Measurements from ENCODE around the gene RAMP3. TPM values are rescaled to one million over a fixed set of nuclear protein-coding genes. Genes with fewer than 3 reads are reported as not detected.
"Not testable (repeated sequence)": the region's sequence is repeated elsewhere in the genome, so short reads cannot be mapped to it uniquely, and the experiment has no call there.

Gene RAMP3
- total RNA-seq, 1 donor, result under 0.01 TPM

- DNase-seq (ENCODE audit: low read depth in 2 of 3, low spot score in 2 of 3), result no peak
Measured at GRCh38 chr7:45130910-45131309, 26.7 kb upstream of the RAMP3 start.

GRCh38 chr7:45131891-45132290 lies 25.7 kb upstream of the RAMP3 start:
- no peak for DNase-seq (ENCODE audit: low read depth in 2 of 3, low spot score in 2 of 3)

DNA sequence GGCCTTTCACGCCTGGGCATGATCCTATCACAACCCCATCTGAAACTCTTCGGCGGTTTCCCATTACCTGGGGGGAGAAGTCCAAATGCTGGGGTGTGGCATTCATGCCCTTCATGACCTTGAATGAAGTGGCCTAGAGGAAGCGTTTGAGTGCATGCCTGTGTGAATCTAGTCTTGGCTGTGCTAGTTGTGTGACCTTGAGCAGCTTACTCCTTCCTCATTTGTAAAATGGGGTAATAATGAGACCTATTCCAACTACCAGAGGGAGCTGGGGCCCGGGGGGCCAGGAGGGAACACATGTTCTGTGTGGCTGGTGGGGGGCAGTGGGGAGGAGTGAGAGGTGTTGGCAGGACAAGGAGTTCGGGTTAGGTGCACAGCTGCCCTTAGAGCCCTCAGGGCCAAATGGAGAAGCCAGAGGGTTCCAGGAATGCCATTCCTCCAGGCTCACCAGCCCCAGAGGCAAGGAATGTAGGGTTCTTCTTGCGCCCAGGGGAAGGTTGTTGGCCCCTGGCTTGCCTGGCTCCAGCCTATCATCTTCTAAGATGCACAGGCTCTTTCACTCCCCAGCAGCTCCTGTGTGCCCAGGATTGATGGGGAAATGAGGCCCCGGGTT lies 24.8 kb upstream of the RAMP3 start:
- no peak for DNase-seq (ENCODE audit: low read depth in 2 of 3, low spot score in 2 of 3)

DNA sequence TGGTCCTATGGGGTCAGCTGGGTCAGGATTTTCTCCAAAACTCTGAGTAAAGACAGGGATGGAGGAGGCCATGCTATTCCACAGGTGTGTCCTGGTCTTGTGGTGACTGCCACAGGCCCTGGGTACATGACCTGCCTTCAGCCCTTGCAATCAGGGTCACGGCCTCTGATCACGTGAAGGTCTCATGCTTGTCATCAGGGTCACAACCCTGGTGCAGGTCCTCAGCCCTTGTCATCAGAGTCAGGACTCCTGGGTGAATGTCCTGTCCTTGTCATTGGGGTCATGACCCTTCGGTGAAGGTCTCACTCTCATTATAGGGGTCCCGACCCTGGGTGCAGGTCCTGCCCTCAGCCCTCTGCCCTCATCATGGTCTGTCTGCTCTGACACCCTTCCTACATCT lies 24.2 kb upstream of the RAMP3 start:
- no peak for DNase-seq (ENCODE audit: low read depth in 2 of 3, low spot score in 2 of 3)

DNA sequence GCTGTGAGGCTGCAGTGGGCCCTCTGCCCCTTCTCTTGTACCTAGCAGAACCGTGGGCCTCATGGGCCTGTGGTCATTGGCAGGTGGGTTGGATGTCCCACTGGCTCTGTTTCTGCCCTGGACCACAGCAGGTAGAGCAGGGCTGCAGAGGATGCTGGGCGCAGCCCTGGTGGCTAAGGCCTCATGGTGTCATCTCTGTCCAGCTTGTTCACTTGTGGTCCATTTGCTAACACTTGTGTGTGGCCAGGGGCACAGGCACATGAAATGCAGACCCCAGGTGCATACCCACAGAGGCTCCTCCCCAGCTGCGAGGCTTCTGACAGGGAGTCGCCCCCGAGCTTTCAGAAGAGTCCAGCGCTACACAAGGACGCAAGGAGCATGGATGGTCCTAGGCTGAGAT lies 23.7 kb upstream of the RAMP3 start:
- no peak for DNase-seq (ENCODE audit: low read depth in 2 of 3, low spot score in 2 of 3)

GRCh38 chr7:45136106-45137060 lies 21.2 kb upstream of the RAMP3 start:
- peak; percentile 63 to 92 (median 76) for DNase-seq (ENCODE audit: low read depth in 2 of 3, low spot score in 2 of 3)

GRCh38 chr7:45138433-45139267 lies 18.9 kb upstream of the RAMP3 start:
- DNase-seq (ENCODE audit: low read depth in 2 of 3, low spot score in 2 of 3), result no peak

DNA sequence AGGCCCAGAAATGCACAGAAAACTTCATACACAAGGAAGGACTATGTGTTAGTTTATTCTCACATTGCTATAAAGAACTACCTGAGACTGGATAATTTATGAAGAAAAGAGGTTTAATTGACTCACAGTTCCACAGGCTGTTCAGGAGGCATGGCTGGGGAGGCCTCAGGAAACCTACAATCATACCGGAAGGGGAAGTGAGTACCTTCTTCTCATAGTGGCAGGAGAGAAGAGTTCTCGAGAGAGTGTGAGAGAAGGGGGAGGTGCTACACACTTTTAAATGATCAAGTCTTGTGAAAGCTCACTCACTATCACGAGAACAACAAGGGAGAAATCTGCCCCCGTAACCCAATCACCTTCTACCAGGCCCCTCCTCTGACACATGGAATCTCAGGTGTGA lies 16.8 kb upstream of the RAMP3 start:
- DNase-seq (ENCODE audit: low read depth in 2 of 3, low spot score in 2 of 3), result peak in 1 of 3 donors; percentile 13

DNA sequence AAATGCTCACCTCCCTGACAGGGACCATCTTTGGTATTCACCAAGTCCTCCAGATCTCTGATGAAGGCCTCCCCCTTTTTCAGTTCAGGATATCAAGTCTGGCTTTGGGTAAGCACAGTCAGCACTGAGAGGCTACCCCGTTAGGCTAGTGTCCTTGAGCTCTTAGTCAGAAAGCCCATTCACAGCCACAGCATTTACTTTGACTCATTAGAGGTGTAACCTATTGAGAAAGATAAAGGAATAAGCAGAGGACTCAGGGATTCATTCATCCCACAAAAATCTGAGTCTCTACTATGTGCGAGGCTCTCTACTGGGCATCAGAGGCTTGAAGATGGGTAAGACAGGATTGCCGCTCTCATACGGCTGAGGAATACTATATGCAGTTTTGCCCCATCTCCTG lies 14.0 kb upstream of the RAMP3 start:
- DNase-seq (ENCODE audit: low read depth in 2 of 3, low spot score in 2 of 3), result no peak

DNA sequence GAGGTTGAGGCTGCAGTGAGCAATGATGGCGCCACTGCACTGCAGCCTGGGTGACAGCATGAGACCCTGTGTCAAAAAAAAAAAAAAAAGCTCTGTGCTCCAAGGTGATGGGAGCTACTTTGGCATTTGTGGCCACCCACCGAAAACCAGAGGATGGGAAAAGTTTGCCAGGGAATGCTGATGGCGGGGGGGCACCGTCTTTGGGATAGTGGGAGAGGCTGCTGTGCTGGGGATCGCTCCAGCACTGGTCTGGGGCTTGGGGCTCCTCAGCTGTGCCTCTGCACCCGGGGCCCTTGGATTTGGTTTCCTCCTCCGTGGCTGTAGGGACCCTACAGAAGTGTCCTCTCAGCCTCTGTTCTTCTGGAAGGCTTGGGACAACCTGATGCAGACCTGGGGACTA lies 11.7 kb upstream of the RAMP3 start:
- DNase-seq (ENCODE audit: low read depth in 2 of 3, low spot score in 2 of 3), result no peak

GRCh38 chr7:45146531-45147379 lies 10.8 kb upstream of the RAMP3 start:
- no peak for DNase-seq (ENCODE audit: low read depth in 2 of 3, low spot score in 2 of 3)

- DNase-seq (ENCODE audit: low read depth in 2 of 3, low spot score in 2 of 3), result no peak
Measured at GRCh38 chr7:45147858-45148652, 9.5 kb upstream of the RAMP3 start.

GRCh38 chr7:45148653-45148973 lies 9.0 kb upstream of the RAMP3 start:
- no peak for DNase-seq (ENCODE audit: low read depth in 2 of 3, low spot score in 2 of 3)

DNA sequence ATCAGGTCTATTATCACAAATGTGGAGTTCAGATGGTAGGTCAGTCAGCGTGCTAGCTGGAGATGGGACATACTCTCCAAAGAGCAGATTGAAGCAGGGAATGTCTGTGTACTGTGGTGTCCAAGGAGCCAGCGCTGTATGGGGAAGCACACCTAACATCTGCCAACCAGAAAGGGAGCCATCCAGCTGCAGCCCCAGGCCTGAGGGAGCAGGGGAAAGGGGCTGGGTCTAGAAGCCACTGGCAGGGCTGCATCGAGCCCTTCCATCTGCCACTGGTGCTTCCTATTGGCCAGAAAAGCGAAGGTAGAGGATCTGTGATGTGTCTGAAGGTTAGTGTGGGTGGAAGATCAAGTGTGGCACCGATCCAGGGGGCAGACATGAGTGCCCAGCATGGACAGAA lies 8.0 kb upstream of the RAMP3 start:
- DNase-seq (ENCODE audit: low read depth in 2 of 3, low spot score in 2 of 3), result no peak

- DNase-seq (ENCODE audit: low read depth in 2 of 3, low spot score in 2 of 3), result no peak
Measured at GRCh38 chr7:45150199-45150598, 7.4 kb upstream of the RAMP3 start.

DNA sequence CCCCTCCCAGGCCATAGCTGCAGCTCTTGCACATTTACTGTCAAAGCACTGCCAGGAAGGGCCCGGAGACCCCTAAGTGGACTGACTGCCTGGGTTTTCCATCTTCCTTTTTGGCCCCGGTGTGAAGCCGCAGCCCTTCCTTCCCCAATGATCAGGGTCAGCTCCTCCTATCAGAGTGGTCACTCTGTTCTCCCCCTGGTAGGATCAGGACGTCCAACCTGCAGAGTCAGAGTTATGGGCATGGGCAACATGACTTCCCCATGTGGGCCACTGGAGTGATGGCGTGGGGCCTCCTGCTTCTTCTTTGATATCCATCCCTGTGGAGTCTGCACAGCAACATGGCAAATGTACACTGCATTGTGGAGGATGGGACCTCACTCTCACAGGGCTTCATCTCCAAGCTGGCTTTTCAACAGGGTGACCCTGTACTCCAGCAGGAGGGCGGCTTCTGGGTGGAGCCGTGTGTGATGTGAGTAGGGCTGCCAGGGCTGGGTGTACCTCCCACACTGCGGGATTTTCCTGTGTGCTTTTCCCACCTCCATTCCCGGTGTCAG lies 6.4 kb upstream of the RAMP3 start:
- DNase-seq (ENCODE audit: low read depth in 2 of 3, low spot score in 2 of 3), result no peak

GRCh38 chr7:45151967-45152366 lies 5.6 kb upstream of the RAMP3 start:
- no peak for DNase-seq (ENCODE audit: low read depth in 2 of 3, low spot score in 2 of 3)

- peak in 2 of 3 donors; percentile 27 to 28 for DNase-seq (ENCODE audit: low read depth in 2 of 3, low spot score in 2 of 3)
Measured at GRCh38 chr7:45153233-45153632, 4.4 kb upstream of the RAMP3 start.

GRCh38 chr7:45153861-45154260 lies 3.7 kb upstream of the RAMP3 start:
- DNase-seq (ENCODE audit: low read depth in 2 of 3, low spot score in 2 of 3), result not testable (repeated sequence)
